H1 (cell line): ENCODE measurements around the gene RAB14. TPM values are rescaled to one million over a fixed set of nuclear protein-coding genes. Genes with fewer than 3 reads are reported as not detected.

Experiments
- CTCF ChIA-PET: fragments of 300-600 bp; sonication (Branson Sonifier 250); formaldehyde crosslinking; loops from one replicate; lab custom pipeline; 2021; ENCODE audit not compliant: partially characterized antibody; lab: Charles Lee
- POLR2A ChIA-PET: fragments of 300-600 bp; sonication (Branson Sonifier 250); formaldehyde crosslinking; loops from one replicate; lab custom pipeline; 2021; ENCODE audit warnings: inconsistent platforms; ENCODE audit not compliant: partially characterized antibody; lab: Charles Lee
- DNase-seq, 2 experiments: peaks; one replicate each; pipeline versions ENCODE4 v3.0.0 to v3.0.0-alpha.2; 2010 to 2022; ENCODE audit warnings: low spot score in 2 of 2, low read depth in 1 of 2, mixed read lengths in 1 of 2
- FAIRE-seq: peaks from 2 replicates; lab custom pipeline; 2011; peaks lifted over from hg19 to GRCh38; lab: Jason Lieb, UNC
- H2AFZ ChIP-seq: 2 replicates; pipeline ENCODE4 v1.8.1; 2012; ENCODE audit warnings: low read length, inconsistent platforms
- H2AK5ac ChIP-seq: 2 replicates; pipeline ENCODE4 v1.6.1; 2013; ENCODE audit warnings: low read depth, low read length
- H2BK120ac ChIP-seq: replicated peaks from 2 replicates; pipeline ENCODE3; 2013; ENCODE audit warnings: low read depth, low read length, inconsistent platforms
- H2BK12ac ChIP-seq: 2 replicates; pipeline ENCODE4 v1.6.1; 2013; ENCODE audit warnings: low read depth, low read length
- H2BK15ac ChIP-seq: 2 replicates; pipeline ENCODE4 v1.6.1; 2013; ENCODE audit warnings: low read length
- H2BK20ac ChIP-seq: 2 replicates; pipeline ENCODE4 v1.6.1; 2013; ENCODE audit warnings: low read length
- H2BK5ac ChIP-seq: 2 replicates; pipeline ENCODE4 v1.6.1; 2013; ENCODE audit warnings: low read depth, low read length
- H3K14ac ChIP-seq: 2 replicates; pipeline ENCODE4 v1.6.1; 2013; ENCODE audit warnings: inconsistent platforms; ENCODE audit not compliant: insufficient read length
- H3K18ac ChIP-seq: 2 replicates; pipeline ENCODE4 v1.6.1; 2013; ENCODE audit warnings: low read length; ENCODE audit errors: extremely low read depth
- H3K23ac ChIP-seq: 2 replicates; pipeline ENCODE4 v1.6.1; 2013; ENCODE audit warnings: inconsistent platforms; ENCODE audit not compliant: insufficient read length
- H3K23me2 ChIP-seq: 2 replicates; pipeline ENCODE4 v1.6.1; 2013; ENCODE audit warnings: low read depth, low read length
- H3K27ac ChIP-seq: 2 replicates; pipeline ENCODE4 v1.6.1; 2011; ENCODE audit warnings: low read depth, low read length, inconsistent platforms
- H3K27me3 ChIP-seq, 4 experiments: replicated peaks in 1 of 4; 1 replicate in 1 of 4; 2 replicates in 3 of 4; pipeline versions ENCODE4 v1.6.1 to v1.8.1; 2011 to 2013; ENCODE audit warnings: low read length in 3 of 4, mild to moderate bottlenecking in 3 of 4, inconsistent platforms in 2 of 4, mixed read lengths in 2 of 4, moderate library complexity in 1 of 4; ENCODE audit not compliant: control insufficient read depth in 3 of 4, insufficient read depth in 3 of 4; ENCODE audit errors: extremely low read depth in 1 of 4
- H3K36me3 ChIP-seq, 4 experiments: 2 replicates each; pipeline versions ENCODE4 v1.6.1 to v1.8.1; 2011 to 2013; ENCODE audit warnings: mild to moderate bottlenecking in 4 of 4, low read length in 3 of 4, moderate library complexity in 2 of 4, control low read depth in 1 of 4, inconsistent platforms in 1 of 4; ENCODE audit not compliant: insufficient read depth in 4 of 4, control insufficient read depth in 2 of 4
- H3K4ac ChIP-seq: replicated peaks from 2 replicates; pipeline ENCODE3; 2013; ENCODE audit warnings: low read length, low read depth, mixed read lengths, inconsistent platforms; ENCODE audit not compliant: insufficient read length
- H3K4me1 ChIP-seq, 4 experiments: replicated peaks in 1 of 4; 1 replicate in 1 of 4; 2 replicates in 3 of 4; pipeline versions ENCODE4 v1.6.1 to v1.8.1; 2011 to 2013; ENCODE audit warnings: low read length in 3 of 4, inconsistent platforms in 2 of 4, mixed read lengths in 1 of 4; ENCODE audit not compliant: insufficient read depth in 4 of 4, control insufficient read depth in 3 of 4
- H3K4me2 ChIP-seq, 2 experiments: 2 replicates each; pipeline versions ENCODE4 v1.6.1 to v1.8.1; 2011 to 2013; ENCODE audit warnings: low read depth in 2 of 2, low read length in 2 of 2, control low read depth in 1 of 2, inconsistent platforms in 1 of 2, mild to moderate bottlenecking in 1 of 2; ENCODE audit not compliant: insufficient read depth in 1 of 2
- H3K4me3 ChIP-seq, 4 experiments: fragments of 200-600, 300-600 bp in 1 of 4; sonication (generic), shearing (Covaris generic), sonication (Bioruptor Twin) in 1 of 4; 2 replicates each; pipeline versions ENCODE4 v1.5.1 to v1.8.1; 2011 to 2016; ENCODE audit warnings: low read length in 4 of 4, low read depth in 3 of 4, control low read depth in 2 of 4, inconsistent platforms in 2 of 4, mild to moderate bottlenecking in 2 of 4, mixed read lengths in 1 of 4, moderate library complexity in 1 of 4; ENCODE audit not compliant: insufficient read depth in 2 of 4; ENCODE audit errors: extremely low read depth in 1 of 4
- H3K56ac ChIP-seq: replicated peaks from 2 replicates; pipeline ENCODE3; 2013; ENCODE audit warnings: low read depth, mild to moderate bottlenecking, mixed read lengths, low read length, inconsistent platforms; ENCODE audit not compliant: insufficient read length
- H3K79me1 ChIP-seq: 2 replicates; pipeline ENCODE4 v1.6.1; 2013; ENCODE audit warnings: low read depth, low read length, control low read depth
- H3K79me2 ChIP-seq, 2 experiments: 2 replicates each; pipeline versions ENCODE4 v1.6.1 to v1.8.1; 2012 to 2013; ENCODE audit warnings: low read length in 2 of 2, mild to moderate bottlenecking in 2 of 2, inconsistent platforms in 1 of 2; ENCODE audit not compliant: insufficient read depth in 2 of 2, control insufficient read depth in 1 of 2
- H3K9ac ChIP-seq, 4 experiments: replicated peaks in 1 of 4; 1 replicate in 1 of 4; 2 replicates in 3 of 4; pipeline versions ENCODE4 v1.6.1 to v1.8.1; 2011 to 2013; ENCODE audit warnings: low read depth in 3 of 4, low read length in 3 of 4, control low read depth in 2 of 4, mild to moderate bottlenecking in 2 of 4, moderate library complexity in 2 of 4, inconsistent platforms in 1 of 4; ENCODE audit errors: extremely low read depth in 1 of 4
- H3K9me3 ChIP-seq, 2 experiments: 2 replicates each; pipeline versions ENCODE4 v1.6.1 to v1.8.1; 2012 to 2013; ENCODE audit warnings: mild to moderate bottlenecking in 2 of 2, moderate library complexity in 2 of 2, control low read depth in 1 of 2, inconsistent platforms in 1 of 2, low read depth in 1 of 2, low read length in 1 of 2, mixed read lengths in 1 of 2; ENCODE audit not compliant: insufficient read depth in 2 of 2
- H4K20me1 ChIP-seq, 2 experiments: replicated peaks in 1 of 2; 2 replicates each; pipeline versions ENCODE3 to v1.8.1; 2011 to 2013; ENCODE audit warnings: inconsistent platforms in 2 of 2, low read length in 2 of 2, mild to moderate bottlenecking in 1 of 2; ENCODE audit not compliant: insufficient read depth in 2 of 2, control insufficient read depth in 1 of 2
- H4K5ac ChIP-seq: 2 replicates; pipeline ENCODE4 v1.6.1; 2013; ENCODE audit warnings: low read length, low read depth, mixed read lengths, inconsistent platforms; ENCODE audit not compliant: insufficient read length
- H4K8ac ChIP-seq: 2 replicates; pipeline ENCODE4 v1.8.0; 2013; ENCODE audit warnings: mild to moderate bottlenecking, moderate library complexity, low read length, inconsistent platforms; ENCODE audit not compliant: insufficient read depth; ENCODE audit errors: extremely low read depth
- H4K91ac ChIP-seq: replicated peaks from 2 replicates; pipeline ENCODE3; 2013; ENCODE audit warnings: low read length, mixed read lengths, inconsistent platforms; ENCODE audit not compliant: insufficient read length
- CHD2 ChIP-seq: IDR thresholded peaks from 2 replicates; pipeline ENCODE4 v1.6.1; 2012; ENCODE audit warnings: low read length, improper control_type of control experiment
- EGR1 ChIP-seq: IDR thresholded peaks from 2 replicates; pipeline ENCODE4 v1.6.1; 2011; ENCODE audit warnings: low read depth, low read length, borderline replicate concordance
- FOSL1 ChIP-seq: IDR thresholded peaks from 2 replicates; pipeline ENCODE4 v1.6.1; 2011; ENCODE audit warnings: mild to moderate bottlenecking, low read depth, low read length, moderate library complexity; ENCODE audit not compliant: insufficient read depth
- HDAC2 ChIP-seq, 2 experiments: fragments of 300-600 bp in 1 of 2; sonication (generic) in 1 of 2; IDR thresholded peaks; 2 replicates each; pipeline ENCODE4 v1.6.1; 2011 to 2012; ENCODE audit warnings: low read depth in 2 of 2, low read length in 2 of 2, mild to moderate bottlenecking in 2 of 2, moderate library complexity in 2 of 2, borderline replicate concordance in 1 of 2, inconsistent platforms in 1 of 2
- JUN ChIP-seq: IDR thresholded peaks from 2 replicates; pipeline ENCODE4 v1.6.1; 2011; ENCODE audit warnings: low read depth, mild to moderate bottlenecking, improper control_type of control experiment, low read length
- KDM1A ChIP-seq: fragments of 200-600, 300-600 bp; sonication (generic); IDR thresholded peaks from 2 replicates; pipeline ENCODE4 v1.7.1; 2016; ENCODE audit warnings: mild to moderate bottlenecking, low read length, borderline replicate concordance
- KDM5A ChIP-seq: fragments of 200-600 bp; IDR thresholded peaks from 2 replicates; pipeline ENCODE4 v1.7.1; 2012; ENCODE audit warnings: mild to moderate bottlenecking, low read length, inconsistent platforms, mixed read lengths
- POLR2AphosphoS5 ChIP-seq: IDR thresholded peaks from 2 replicates; pipeline ENCODE4 v1.6.1; 2011; ENCODE audit warnings: low read depth, low read length
- RFX5 ChIP-seq: IDR thresholded peaks from 2 replicates; pipeline ENCODE4 v1.6.1; 2011; ENCODE audit warnings: low read depth, low read length, improper control_type of control experiment, borderline replicate concordance
- SP2 ChIP-seq: IDR thresholded peaks from 2 replicates; pipeline ENCODE4 v1.6.1; 2012; ENCODE audit warnings: mild to moderate bottlenecking, low read length, inconsistent platforms
- SRF ChIP-seq: IDR thresholded peaks from 2 replicates; pipeline ENCODE4 v1.6.1; 2011; ENCODE audit warnings: mild to moderate bottlenecking, low read depth, low read length, moderate library complexity
- SUZ12 ChIP-seq: fragments of 200-600 bp; sonication (generic); IDR thresholded peaks from 2 replicates; pipeline ENCODE4 v1.6.1; 2012; ENCODE audit warnings: mild to moderate bottlenecking, inconsistent platforms, low read length, moderate library complexity, mixed read lengths
- TEAD4 ChIP-seq: IDR thresholded peaks from 2 replicates; pipeline ENCODE4 v1.6.1; 2012; ENCODE audit warnings: low read depth, low read length, inconsistent platforms, mixed read lengths
- WGBS, 2 experiments: shearing (Covaris generic) in 1 of 2; methylation state at CpG; one replicate each; pipeline versions ENCODE4 v1.1.6 to v1.1.7; 2013 to 2015; ENCODE audit warnings: low lambda C conversion rate in 2 of 2, mixed read lengths in 2 of 2, inconsistent platforms in 1 of 2, low coverage in 1 of 2, missing lambda C conversion rate in 1 of 2; ENCODE audit not compliant: insufficient replicate concordance in 2 of 2, insufficient coverage in 1 of 2, insufficient read length in 1 of 2; ENCODE audit errors: extremely low coverage in 1 of 2, missing lambda C conversion rate in 1 of 2; 5-methylcytosine and 5-hydroxymethylcytosine counted together
- polyA plus RNA-seq, 7 experiments: library from polyadenylated mRNA; depleted of rRNA in 3 of 7; stranded (reverse) in 5 of 7; unstranded in 2 of 7; fragments of >200 nt in 5 of 7; fragments of 200-250 nt in 2 of 7; gene quantifications; 1 replicate in 5 of 7; 2 replicates in 1 of 7; 4 replicates in 1 of 7; pipeline versions ENCODE4 v1.2.1 to v1.2.3, GENCODE V29; 2011 to 2013; ENCODE audit warnings: missing spikeins in 2 of 7, mixed read lengths in 2 of 7
- total RNA-seq: library from RNA; stranded (reverse); fragmentation: NEBNext Ultra II Directional; extraction: Animal tissue kit (Norgen Biotek cat#: 25700); gene quantifications from 2 replicates; pipeline ENCODE4 v1.2.1, GENCODE V29; 2021
- TF ChIP-seq, protein P1 (sequence below): IDR thresholded peaks from 2 replicates; pipeline ENCODE4 v1.6.1; 2011; ENCODE audit warnings: low read depth, mild to moderate bottlenecking, low read length; ENCODE audit not compliant: insufficient read depth

The RAB14 gene
- total and polyA plus RNA-seq, 2 of the 8 experiments (the other 6 are each of a cell fraction or from before 2014, with no cell fraction given), result 9.1 to 44.8 TPM

DNA sequence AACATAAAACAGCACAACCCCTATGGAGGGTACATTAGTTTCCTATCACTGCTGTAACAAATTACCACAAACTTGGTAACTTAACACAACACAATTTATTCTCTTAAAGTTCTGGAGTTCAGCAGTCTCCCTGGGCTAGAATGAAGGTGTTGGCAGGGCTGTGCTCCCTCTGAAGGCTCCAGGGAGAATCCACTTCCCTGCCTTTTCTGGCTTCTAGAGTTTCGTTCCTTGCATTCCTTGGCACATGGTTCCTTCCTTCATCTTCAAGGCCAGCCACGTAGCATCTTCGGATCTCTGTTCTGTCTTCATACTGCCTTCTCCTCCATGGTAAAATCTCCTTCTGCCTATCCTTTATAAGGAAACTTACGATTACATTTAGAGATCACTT lies 41.3 kb upstream of the RAB14 start:
- Histone ChIP-seq H2BK120ac (no peak overlapping the region), H3K23me2 (no peaks in the 10 kb centered on the region), H3K18ac (no peak overlapping the region), H4K91ac (no peak overlapping the region), H3K9ac (no peak overlapping the region), H2AFZ (no peak overlapping the region), H3K4me1 (no peaks in the 10 kb centered on the region; a peak in 1 of 7 replicates), H3K23ac (no peak overlapping the region), H4K5ac (no peak overlapping the region), H3K27me3 (no peaks in the 10 kb centered on the region), H4K8ac (no peak overlapping the region), H2AK5ac (no peak overlapping the region), H2BK5ac (no peak overlapping the region), H3K36me3 (no peaks in the 10 kb centered on the region), H3K4ac (no peak overlapping the region), H3K27ac (no peak overlapping the region), H3K79me2 (no peaks in the 10 kb centered on the region), H3K79me1 (no peaks in the 10 kb centered on the region), H2BK20ac (no peak overlapping the region), H3K14ac (no peak overlapping the region), H4K20me1 (no peaks in the 10 kb centered on the region), H3K4me2 (no peak overlapping the region), H3K4me3 (no peak overlapping the region), H2BK15ac (no peak overlapping the region), H3K56ac (no peak overlapping the region), H3K9me3 (peaks cover 5 to 10% of the 10 kb centered on the region in 2 experiments; a peak in 2 of 4 replicates), H2BK12ac (no peak overlapping the region)
- no peak for DNase-seq
- POLR2A ChIA-PET, result no interaction called here
- CTCF ChIA-PET, result interaction anchor here (0.6 to 5.2 kb wide), 4 partner anchors 9 to 30 kb away, joined by 3 to 14 read pairs (median 4); no protein-coding TSS in a partner anchor
- 90% methylated on average over 4 of the region's 4 CpGs; no CpG with 5 or more reads in 1 of the 2 experiments for WGBS, 2 experiments
- no peak for FAIRE-seq
- TF ChIP-seq KDM1A, result no peak
- TF ChIP-seq, protein P1, sequence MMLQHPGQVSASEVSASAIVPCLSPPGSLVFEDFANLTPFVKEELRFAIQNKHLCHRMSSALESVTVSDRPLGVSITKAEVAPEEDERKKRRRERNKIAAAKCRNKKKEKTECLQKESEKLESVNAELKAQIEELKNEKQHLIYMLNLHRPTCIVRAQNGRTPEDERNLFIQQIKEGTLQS, result no peak
- no peak for TF ChIP-seq HDAC2 (IDR thresholded peaks at IDR 0.05; ENCODE audit: borderline replicate concordance in 1 of 2, low read depth in 2 of 2, low read length in 2 of 2)
- TF ChIP-seq SP2, result no peak
- TF ChIP-seq TEAD4, result no peak
- TF ChIP-seq SUZ12, result no peak
- TF ChIP-seq CHD2, result no peak
- TF ChIP-seq SRF, result no peak
- no peak for TF ChIP-seq KDM5A
- no peak for TF ChIP-seq JUN
- no peak for TF ChIP-seq EGR1
- TF ChIP-seq FOSL1, result no peak
- no peak for TF ChIP-seq POLR2AphosphoS5
- TF ChIP-seq RFX5, result no peak
